Mammary epithelial cell (primary cell): ENCODE results near the gene FMNL2.

Experiments used
- EZH2 ChIP-seq: IDR thresholded peaks from 2 replicates; pipeline ENCODE4 v1.6.1; 2012; ENCODE audit warnings: low read length, inconsistent platforms, borderline replicate concordance
- TF ChIP-seq, protein P1 (sequence below), 2 donors: IDR thresholded peaks in 1 of 2; conservative IDR thresholded peaks in 1 of 2; 2 replicates each; pipeline ENCODE4 v1.5.1; 2011 to 2012; ENCODE audit warnings: inconsistent platforms in 2 of 2, low read length in 2 of 2, mild to moderate bottlenecking in 2 of 2, control low read depth in 1 of 2, low read depth in 1 of 2; ENCODE audit not compliant: insufficient read depth in 1 of 2; ENCODE audit errors: extremely low read depth in 1 of 2

DNA sequence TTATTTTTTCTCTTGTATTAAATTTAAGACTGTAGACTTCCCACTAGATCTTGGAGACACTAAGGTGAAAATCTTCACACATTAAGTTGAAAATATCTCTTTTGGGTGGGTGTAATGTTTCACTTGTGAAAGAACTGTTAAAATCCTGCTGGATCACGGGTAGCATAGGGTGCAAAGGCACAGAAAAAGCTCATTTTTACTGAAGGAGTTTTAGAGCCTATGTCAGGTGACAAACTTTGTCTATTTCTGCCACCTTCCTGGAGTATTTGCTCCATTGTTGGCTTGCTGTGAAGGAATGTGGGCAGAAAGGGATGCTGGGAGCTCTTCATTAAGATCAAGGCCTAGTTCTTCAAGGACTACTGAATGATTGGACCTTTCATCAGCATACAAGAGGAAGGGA lies 119.4 kb downstream of the FMNL2 start:
- TF ChIP-seq, protein P1, sequence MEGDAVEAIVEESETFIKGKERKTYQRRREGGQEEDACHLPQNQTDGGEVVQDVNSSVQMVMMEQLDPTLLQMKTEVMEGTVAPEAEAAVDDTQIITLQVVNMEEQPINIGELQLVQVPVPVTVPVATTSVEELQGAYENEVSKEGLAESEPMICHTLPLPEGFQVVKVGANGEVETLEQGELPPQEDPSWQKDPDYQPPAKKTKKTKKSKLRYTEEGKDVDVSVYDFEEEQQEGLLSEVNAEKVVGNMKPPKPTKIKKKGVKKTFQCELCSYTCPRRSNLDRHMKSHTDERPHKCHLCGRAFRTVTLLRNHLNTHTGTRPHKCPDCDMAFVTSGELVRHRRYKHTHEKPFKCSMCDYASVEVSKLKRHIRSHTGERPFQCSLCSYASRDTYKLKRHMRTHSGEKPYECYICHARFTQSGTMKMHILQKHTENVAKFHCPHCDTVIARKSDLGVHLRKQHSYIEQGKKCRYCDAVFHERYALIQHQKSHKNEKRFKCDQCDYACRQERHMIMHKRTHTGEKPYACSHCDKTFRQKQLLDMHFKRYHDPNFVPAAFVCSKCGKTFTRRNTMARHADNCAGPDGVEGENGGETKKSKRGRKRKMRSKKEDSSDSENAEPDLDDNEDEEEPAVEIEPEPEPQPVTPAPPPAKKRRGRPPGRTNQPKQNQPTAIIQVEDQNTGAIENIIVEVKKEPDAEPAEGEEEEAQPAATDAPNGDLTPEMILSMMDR (conservative IDR thresholded peaks at IDR 0.05 in 1 of 2, IDR thresholded peaks at IDR 0.05 in 1 of 2; ENCODE audit: extremely low read depth in 1 of 2, insufficient read depth in 1 of 2, low read depth in 1 of 2, low read length in 2 of 2) = no peak
- no peak for TF ChIP-seq EZH2
